GM12892 (cell line): ENCODE data around the gene CHURC1.

Experiments used
- DNase-seq: peaks from one replicate; pipeline ENCODE4 v3.0.0; 2011; ENCODE audit not compliant: insufficient read length
- FAIRE-seq: peaks from 2 replicates; lab custom pipeline; 2011; peaks lifted over from hg19 to GRCh38; lab: Jason Lieb, UNC
- POLR2A ChIP-seq: IDR thresholded peaks from 2 replicates; pipeline ENCODE4 v1.6.1; 2011; ENCODE audit warnings: low read depth, low read length, control low read depth
- POLR2AphosphoS5 ChIP-seq: IDR thresholded peaks from 2 replicates; pipeline ENCODE4 v1.6.1; 2011; ENCODE audit warnings: low read depth, low read length, control low read depth
- TAF1 ChIP-seq: IDR thresholded peaks from 2 replicates; pipeline ENCODE4 v1.6.1; 2011; ENCODE audit warnings: low read depth, mild to moderate bottlenecking, control low read depth, low read length, borderline replicate concordance

CHURC1 gene

DNA sequence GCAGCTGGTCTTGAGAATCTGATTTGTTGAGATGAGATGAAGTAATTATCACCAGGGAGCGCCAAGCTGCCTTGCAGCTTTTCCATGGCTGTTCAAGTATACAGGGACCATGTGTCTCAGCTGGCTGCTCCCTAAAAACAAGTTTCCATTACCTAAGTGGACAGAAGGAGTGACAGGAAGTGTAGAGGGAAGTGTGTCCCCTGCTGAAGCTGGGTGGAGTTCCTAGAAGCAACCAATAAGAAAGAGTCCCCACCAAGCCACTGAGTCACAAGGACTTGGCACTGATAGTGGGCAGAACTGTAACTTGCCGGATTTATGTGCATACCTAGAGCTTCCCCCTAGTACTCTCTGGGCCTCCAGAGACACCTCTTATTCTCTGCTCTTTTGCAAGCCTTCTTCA is 29.8 kb downstream of the CHURC1 start:
- TF ChIP-seq POLR2A, result no peak
- TF ChIP-seq TAF1, result no peak
- TF ChIP-seq POLR2AphosphoS5, result no peak
- no peak for DNase-seq
- FAIRE-seq, result no peak

DNA sequence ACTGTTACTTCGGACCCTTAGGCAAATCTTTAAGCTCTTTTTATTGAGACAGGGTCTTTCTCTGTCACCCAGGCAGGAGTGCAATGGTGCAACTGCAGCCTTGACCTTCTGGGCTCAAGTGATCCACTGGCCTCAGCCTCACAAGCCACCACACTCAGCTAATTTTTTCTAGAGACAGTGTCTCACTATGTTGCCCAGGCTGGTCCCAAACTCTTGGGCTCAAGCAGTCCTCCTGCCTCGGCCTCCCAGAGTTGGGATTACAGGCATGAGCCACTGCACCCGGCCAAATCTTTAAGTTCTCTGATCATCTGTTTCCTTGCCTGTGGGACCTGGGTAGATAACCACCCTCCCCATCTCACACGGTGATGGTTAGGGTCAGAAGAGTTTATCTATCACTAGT is 30.6 kb downstream of the CHURC1 start:
- TF ChIP-seq POLR2AphosphoS5 (no peak), TAF1 (no peak), POLR2A (no peak)
- FAIRE-seq (no peak), DNase-seq (no peak)

DNA sequence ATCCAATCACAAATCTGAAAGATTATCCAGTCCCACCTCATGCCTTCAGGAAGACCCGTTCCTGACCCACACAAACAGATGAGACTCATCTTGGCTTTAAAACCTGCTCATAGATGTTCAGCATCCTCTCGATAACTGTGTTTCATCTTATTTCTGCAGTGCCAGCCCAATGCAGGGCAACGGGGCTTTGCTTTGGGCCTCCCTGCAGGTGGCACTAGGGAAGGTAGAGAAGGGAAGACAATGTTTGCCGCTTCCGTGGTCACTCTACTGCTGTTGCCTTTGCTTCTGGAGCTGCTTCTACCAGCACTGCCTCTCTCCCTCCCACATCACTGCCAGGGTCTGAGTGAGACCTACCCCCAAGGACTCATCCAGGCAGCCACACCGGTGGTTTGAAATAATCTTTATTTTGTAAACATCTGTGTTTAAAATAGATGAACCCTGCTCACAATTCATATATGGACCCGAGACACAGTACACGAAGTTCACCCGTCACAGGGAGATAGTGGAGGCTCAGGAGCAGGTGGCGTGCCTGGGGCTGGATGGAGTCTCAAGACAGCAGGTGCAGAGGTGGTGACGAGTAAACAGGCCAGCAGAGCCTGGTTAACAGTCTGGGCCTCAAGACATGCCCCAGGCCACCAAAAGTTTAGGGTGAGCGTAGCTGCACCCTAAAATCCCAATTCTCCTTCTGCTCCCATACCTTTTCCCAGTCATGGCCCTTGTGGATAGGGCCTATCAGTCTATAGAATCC is 31.4 kb downstream of the CHURC1 start:
- TF ChIP-seq POLR2AphosphoS5 (no peak), TAF1 (no peak), POLR2A (no peak)
- DNase-seq (no peak), FAIRE-seq (no peak)

GRCh38 chr14:64946310-64947045 is 32.2 kb downstream of the CHURC1 start:
- FAIRE-seq (no peak), DNase-seq (no peak)
- TF ChIP-seq TAF1, result no peak
- no peak for TF ChIP-seq POLR2AphosphoS5
- TF ChIP-seq POLR2A, result no peak

GRCh38 chr14:64947710-64948611 is 33.7 kb downstream of the CHURC1 start:
- no peak for TF ChIP-seq POLR2AphosphoS5
- no peak for TF ChIP-seq POLR2A
- no peak for TF ChIP-seq TAF1
- FAIRE-seq (no peak), DNase-seq (no peak)

- no peak for TF ChIP-seq POLR2A
- no peak for TF ChIP-seq TAF1
- TF ChIP-seq POLR2AphosphoS5, result no peak
These were observed 34.5 kb downstream of the CHURC1 start for GRCh38 chr14:64948612-64949210.

DNA sequence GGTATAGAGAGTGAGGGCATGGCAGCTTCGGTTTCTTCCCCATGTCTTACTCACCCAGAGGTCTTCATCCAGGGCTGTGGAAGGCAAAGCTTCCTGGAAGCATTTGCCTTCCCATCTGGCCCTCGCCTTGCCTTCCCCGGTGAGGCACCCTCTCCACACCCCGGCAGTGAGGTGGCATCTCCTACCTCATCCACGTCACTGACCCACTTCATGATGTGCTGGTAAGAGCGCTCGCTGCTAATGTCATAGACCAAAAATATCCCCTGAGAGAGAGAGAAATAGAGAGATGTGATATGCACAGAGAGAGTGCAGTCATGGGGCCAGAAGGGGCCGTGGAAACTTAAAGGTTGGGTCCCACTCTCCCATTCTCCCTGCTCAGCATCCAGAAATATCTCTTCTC is 36.6 kb downstream of the CHURC1 start:
- DNase-seq (no peak), FAIRE-seq (no peak)
- TF ChIP-seq POLR2A (no peak), TAF1 (no peak), POLR2AphosphoS5 (no peak)

More at GRCh38 chr14:64948612-64949210, 34.5 kb downstream of the CHURC1 start:
- no peak for DNase-seq
- no peak for FAIRE-seq

GRCh38 chr14:64951291-64951690 is 37.0 kb downstream of the CHURC1 start:
- DNase-seq (no peak), FAIRE-seq (no peak)
- no peak for TF ChIP-seq TAF1
- no peak for TF ChIP-seq POLR2AphosphoS5
- TF ChIP-seq POLR2A, result no peak

- no peak for FAIRE-seq
- no peak for DNase-seq
These were observed 37.5 kb downstream of the CHURC1 start for GRCh38 chr14:64951724-64952123.

DNA sequence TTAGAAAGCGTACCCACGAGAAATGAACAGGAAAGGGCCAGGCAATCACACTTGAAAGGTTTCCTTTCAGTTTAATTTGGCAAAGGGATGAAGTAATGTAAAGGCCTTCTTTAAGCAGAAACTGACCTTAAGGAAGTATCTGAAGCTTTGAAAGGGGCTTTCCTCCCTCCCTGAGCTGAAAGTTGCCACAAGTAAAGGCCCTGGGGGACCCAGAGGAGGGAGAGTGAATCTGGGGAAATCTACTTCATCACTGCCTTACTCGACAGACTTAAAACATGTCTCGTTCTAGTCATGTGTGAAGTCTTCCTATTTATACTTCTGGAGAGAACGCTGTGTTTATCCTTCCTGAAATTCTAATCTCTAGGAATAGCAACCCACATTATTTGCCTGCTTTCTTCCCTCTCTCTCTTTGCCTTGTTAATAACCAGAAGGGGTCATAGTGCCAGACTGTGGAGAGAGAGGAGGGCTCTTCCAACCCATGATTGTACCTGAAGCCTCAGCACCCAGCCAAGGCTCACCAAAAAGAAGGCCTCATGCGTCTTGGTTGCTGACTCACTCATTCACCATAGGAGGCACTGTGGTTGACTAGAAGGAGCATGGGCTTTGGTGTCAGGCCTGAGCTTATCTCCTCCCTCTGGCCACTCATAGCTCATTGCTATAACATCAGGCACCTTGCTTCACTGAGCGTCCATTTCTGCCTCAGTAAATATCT is 38.5 kb downstream of the CHURC1 start:
- FAIRE-seq (peak; percentile 90), DNase-seq (no peak)
- TF ChIP-seq POLR2A (peak; percentile 41; the same call in 1 of the 2 replicates), POLR2AphosphoS5 (no peak), TAF1 (no peak)

More at GRCh38 chr14:64951724-64952123, 37.5 kb downstream of the CHURC1 start:
- TF ChIP-seq POLR2A (no peak), POLR2AphosphoS5 (no peak), TAF1 (no peak)
